HL-60 (cell line): ENCODE results near the gene BUB1.

Source experiments
- GABPA ChIP-seq: IDR thresholded peaks from 2 replicates; pipeline ENCODE4 v1.6.1; 2012; ENCODE audit warnings: low read depth
- POLR2AphosphoS5 ChIP-seq: IDR thresholded peaks from 2 replicates; pipeline ENCODE4 v1.6.1; 2012; ENCODE audit warnings: low read depth
- TF ChIP-seq, protein P1 (sequence below): IDR thresholded peaks from one replicate; pipeline ENCODE4 v1.5.1; 2011; ENCODE audit warnings: low read length, control low read depth, inconsistent platforms; ENCODE audit not compliant: insufficient read depth

DNA sequence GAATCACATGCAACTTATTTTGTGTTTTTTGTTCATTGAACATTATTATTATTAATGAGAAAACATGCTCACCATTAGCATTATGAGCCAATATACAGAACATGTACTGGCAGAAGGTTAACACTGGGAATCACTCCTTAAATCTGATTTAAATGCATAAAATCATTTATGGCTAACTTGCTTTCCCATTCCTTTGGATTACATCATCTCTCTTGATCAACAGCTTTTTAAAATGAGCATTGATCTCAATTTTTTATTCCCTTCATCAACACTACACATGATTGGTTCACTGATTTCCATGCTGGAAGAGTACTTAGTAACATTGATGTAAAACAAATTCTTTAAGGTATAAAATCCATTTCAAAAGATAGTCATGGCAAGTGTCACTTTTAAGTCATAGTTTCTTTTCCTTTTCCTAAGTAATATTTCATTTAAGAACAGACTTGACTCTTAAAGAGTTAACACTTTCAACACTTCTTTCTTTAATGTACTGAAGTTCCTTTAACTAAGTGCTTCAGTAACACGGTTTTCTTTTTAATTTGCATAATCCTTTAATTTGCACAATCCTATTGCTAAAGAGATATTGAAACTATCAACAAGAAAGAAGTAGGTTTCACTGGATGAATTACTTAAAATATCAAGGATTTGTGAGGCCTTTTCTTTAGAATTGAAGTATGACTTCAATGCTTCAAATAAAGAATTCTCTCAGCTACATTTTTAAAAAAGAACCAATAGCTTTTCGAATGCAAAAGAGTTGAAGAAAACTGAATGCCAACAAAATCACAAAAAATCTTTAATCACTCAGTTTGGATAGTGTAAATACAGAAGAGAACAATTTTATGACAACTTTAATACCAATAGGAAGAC is 24.9 kb upstream of the BUB1 start:
- TF ChIP-seq, protein P1, sequence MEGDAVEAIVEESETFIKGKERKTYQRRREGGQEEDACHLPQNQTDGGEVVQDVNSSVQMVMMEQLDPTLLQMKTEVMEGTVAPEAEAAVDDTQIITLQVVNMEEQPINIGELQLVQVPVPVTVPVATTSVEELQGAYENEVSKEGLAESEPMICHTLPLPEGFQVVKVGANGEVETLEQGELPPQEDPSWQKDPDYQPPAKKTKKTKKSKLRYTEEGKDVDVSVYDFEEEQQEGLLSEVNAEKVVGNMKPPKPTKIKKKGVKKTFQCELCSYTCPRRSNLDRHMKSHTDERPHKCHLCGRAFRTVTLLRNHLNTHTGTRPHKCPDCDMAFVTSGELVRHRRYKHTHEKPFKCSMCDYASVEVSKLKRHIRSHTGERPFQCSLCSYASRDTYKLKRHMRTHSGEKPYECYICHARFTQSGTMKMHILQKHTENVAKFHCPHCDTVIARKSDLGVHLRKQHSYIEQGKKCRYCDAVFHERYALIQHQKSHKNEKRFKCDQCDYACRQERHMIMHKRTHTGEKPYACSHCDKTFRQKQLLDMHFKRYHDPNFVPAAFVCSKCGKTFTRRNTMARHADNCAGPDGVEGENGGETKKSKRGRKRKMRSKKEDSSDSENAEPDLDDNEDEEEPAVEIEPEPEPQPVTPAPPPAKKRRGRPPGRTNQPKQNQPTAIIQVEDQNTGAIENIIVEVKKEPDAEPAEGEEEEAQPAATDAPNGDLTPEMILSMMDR, result no peak
- TF ChIP-seq POLR2AphosphoS5 (no peak), GABPA (no peak)
